Tibial artery (tissue), 4 donors: Measurements from ENCODE around the gene RITA1.
A peak's percentile ranks its signal among the peaks of the same experiment; 100 is the strongest.

Experiments used
- DNase-seq, 2 donors: peaks; one replicate each; pipeline ENCODE4 v3.0.0-alpha.2; 2019
- H3K27ac ChIP-seq, 2 donors: fragments of 200-600 bp; sonication (generic) in 1 of 2; 1 replicate in 1 of 2; 2 replicates in 1 of 2; pipeline ENCODE4 v1.5.1; 2018 to 2019; ENCODE audit warnings: mild to moderate bottlenecking in 1 of 2
- H3K27me3 ChIP-seq, 2 donors: fragments of 200-600 bp; sonication (generic) in 1 of 2; one replicate each; pipeline versions ENCODE4 v1.5.1 to v1.6.0; 2016 to 2019
- H3K36me3 ChIP-seq, 3 donors: fragments of 200-600 bp; sonication (generic) in 2 of 3; one replicate each; pipeline ENCODE4 v1.5.1; 2016 to 2019; ENCODE audit warnings: mild to moderate bottlenecking in 2 of 3
- H3K4me1 ChIP-seq, 4 donors: fragments of 200-600 bp; sonication (generic) in 2 of 4; 1 replicate in 3 of 4; 2 replicates in 1 of 4; pipeline ENCODE4 v1.5.1; 2016 to 2019
- H3K4me3 ChIP-seq, 2 donors: fragments of 200-600 bp; sonication (generic) in 1 of 2; 1 replicate in 1 of 2; 2 replicates in 1 of 2; pipeline ENCODE4 v1.5.1; 2018 to 2019; ENCODE audit warnings: mild to moderate bottlenecking in 2 of 2
- H3K9me3 ChIP-seq, 3 donors: fragments of 200-600 bp; sonication (generic) in 1 of 3; one replicate each; pipeline ENCODE4 v1.5.1; 2016 to 2019
- CTCF ChIP-seq, 2 experiments: fragments of 200-600 bp in 1 of 2; fragments of 450-650 bp in 1 of 2; IDR thresholded peaks; one replicate each; pipeline ENCODE4 v1.5.1; 2017 to 2019; ENCODE audit warnings: antibody characterized with exemption in 2 of 2, mild to moderate bottlenecking in 1 of 2, moderate library complexity in 1 of 2
- intact Hi-C: fragments of 100-400 bp; cut with DNase I; formaldehyde crosslinking; loops from one replicate; pipeline ENCODE4 v1.15.0; 2023; ENCODE audit warnings: low total_unique reads

Gene RITA1

GRCh38 chr12:113152196-113152834, 33.2 kb upstream of the RITA1 start:
- peaks cover 0 to 35% (median 19%) of the 10 kb centered on the region in 4 donors for H3K4me1 ChIP-seq
- H3K9me3 ChIP-seq, result no peaks in the 10 kb centered on the region
- peaks cover 0 to 52% of the 10 kb centered on the region in 2 donors for H3K27me3 ChIP-seq
- TF ChIP-seq CTCF (IDR thresholded peaks at IDR 0.05), result no peak
- intact Hi-C loops, result no loop called here
- DNase-seq, result no peak
- H3K27ac ChIP-seq, result no peak overlapping the region
- peak overlapping the region in 1 of 2 donors; percentile 44 for H3K4me3 ChIP-seq
- peaks cover 0 to 3% (median 0%) of the 10 kb centered on the region in 3 donors for H3K36me3 ChIP-seq

GRCh38 chr12:113152835-113153814, 32.4 kb upstream of the RITA1 start:
- peak; percentile 55 to 74 for DNase-seq
- intact Hi-C loops, result no loop called here
- H3K4me1 ChIP-seq, result peaks cover 0 to 35% (median 19%) of the 10 kb centered on the region in 4 donors
- H3K27me3 ChIP-seq, result peaks cover 0 to 52% of the 10 kb centered on the region in 2 donors
- no peak overlapping the region for H3K27ac ChIP-seq
- H3K4me3 ChIP-seq, result peak overlapping the region; percentile 27 to 44
- peak; percentile 25 to 42 for TF ChIP-seq CTCF (IDR thresholded peaks at IDR 0.05)
- no peaks in the 10 kb centered on the region for H3K9me3 ChIP-seq
- peaks cover 0 to 11% (median 3%) of the 10 kb centered on the region in 3 donors for H3K36me3 ChIP-seq

GRCh38 chr12:113154351-113154973, 31.1 kb upstream of the RITA1 start:
- Histone ChIP-seq H3K27ac (no peak overlapping the region), H3K4me1 (peaks cover 0 to 32% (median 19%) of the 10 kb centered on the region in 4 donors), H3K36me3 (peaks cover 13 to 24% (median 16%) of the 10 kb centered on the region in 3 donors), H3K27me3 (peaks cover 0 to 51% of the 10 kb centered on the region in 2 donors), H3K9me3 (no peaks in the 10 kb centered on the region), H3K4me3 (no peak overlapping the region)
- intact Hi-C loops, result no loop called here
- no peak for TF ChIP-seq CTCF (IDR thresholded peaks at IDR 0.05)
- DNase-seq, result no peak

- Histone ChIP-seq H3K4me3 (no peak overlapping the region), H3K4me1 (peaks cover 0 to 26% (median 17%) of the 10 kb centered on the region in 4 donors), H3K36me3 (peaks cover 19 to 30% (median 22%) of the 10 kb centered on the region in 3 donors), H3K27me3 (peaks cover 0 to 47% of the 10 kb centered on the region in 2 donors), H3K27ac (no peak overlapping the region), H3K9me3 (no peaks in the 10 kb centered on the region)
- no peak for DNase-seq
- intact Hi-C loops, result no loop called here
- no peak for TF ChIP-seq CTCF (IDR thresholded peaks at IDR 0.05)
Observed at GRCh38 chr12:113155060-113155459, 30.5 kb upstream of the RITA1 start.

GRCh38 chr12:113155646-113156045, 29.9 kb upstream of the RITA1 start:
- intact Hi-C loops, result no loop called here
- Histone ChIP-seq H3K36me3 (peaks cover 25 to 36% (median 28%) of the 10 kb centered on the region in 3 donors), H3K27me3 (peaks cover 0 to 41% of the 10 kb centered on the region in 2 donors), H3K27ac (no peak overlapping the region), H3K4me1 (peaks cover 0 to 26% (median 17%) of the 10 kb centered on the region in 4 donors), H3K4me3 (no peak overlapping the region), H3K9me3 (no peaks in the 10 kb centered on the region)
- no peak for TF ChIP-seq CTCF (IDR thresholded peaks at IDR 0.05)
- DNase-seq, result no peak
